Neural progenitor cell (in vitro differentiated cells): ENCODE measurements around the gene MAB21L4. TPM values are rescaled to one million over a fixed set of nuclear protein-coding genes. Genes with fewer than 3 reads are reported as not detected.

Experiments used
- DNase-seq: peaks from one replicate; pipeline ENCODE4 v3.0.0-alpha.2; 2016; ENCODE audit warnings: low spot score
- H2AFZ ChIP-seq: fragments of 200-600 bp; sonication (generic); replicated peaks from 2 replicates; pipeline ENCODE4 v1.6.1; 2016; ENCODE audit warnings: antibody characterized with exemption
- H3F3A ChIP-seq: fragments of 200-600 bp; sonication (generic); 2 replicates; pipeline ENCODE4 v1.6.1; 2016; ENCODE audit warnings: antibody characterized with exemption, low read depth
- H3K27ac ChIP-seq: fragments of 200-600 bp; sonication (generic); 2 replicates; pipeline ENCODE4 v1.5.1; 2016; ENCODE audit warnings: mild to moderate bottlenecking
- H3K27me3 ChIP-seq: fragments of 200-600 bp; sonication (generic); 2 replicates; pipeline ENCODE4 v1.6.1; 2016; ENCODE audit warnings: mild to moderate bottlenecking, moderate library complexity
- H3K36me3 ChIP-seq: fragments of 200-600 bp; sonication (generic); 2 replicates; pipeline ENCODE4 v1.5.1; 2016
- H3K4me1 ChIP-seq: fragments of 200-600 bp; sonication (generic); 2 replicates; pipeline ENCODE4 v1.6.1; 2016; ENCODE audit warnings: mixed run types
- H3K4me2 ChIP-seq: fragments of 200-600 bp; sonication (generic); 2 replicates; pipeline ENCODE4 v1.6.1; 2016
- H3K4me3 ChIP-seq: fragments of 200-600 bp; sonication (generic); 2 replicates; pipeline ENCODE4 v1.5.1; 2016
- H3K79me2 ChIP-seq: fragments of 200-600 bp; sonication (generic); 2 replicates; pipeline ENCODE4 v1.6.1; 2016; ENCODE audit warnings: low read depth
- H3K9ac ChIP-seq: fragments of 200-600 bp; sonication (generic); 2 replicates; pipeline ENCODE4 v1.6.1; 2016
- H3K9me3 ChIP-seq: fragments of 200-600 bp; sonication (generic); 2 replicates; pipeline ENCODE4 v1.5.1; 2016; ENCODE audit warnings: low read depth
- H4K20me1 ChIP-seq: fragments of 200-600 bp; sonication (generic); 2 replicates; pipeline ENCODE4 v1.6.1; 2016; ENCODE audit warnings: low read depth
- H3K27ac Mint-ChIP-seq: 3 replicates; pipeline ENCODE4 v1.8.0; 2021; ENCODE audit warnings: mixed read lengths
- H3K27me3 Mint-ChIP-seq: 2 replicates; pipeline ENCODE4 v1.8.0; 2022; ENCODE audit warnings: low read depth, mild to moderate bottlenecking, inconsistent platforms, moderate library complexity, mixed read lengths; ENCODE audit not compliant: insufficient read depth
- H3K36me3 Mint-ChIP-seq: 3 replicates; pipeline ENCODE4 v1.8.0; 2021; ENCODE audit warnings: mixed read lengths
- H3K4me1 Mint-ChIP-seq: 3 replicates; pipeline ENCODE4 v1.8.0; 2021; ENCODE audit warnings: mixed read lengths
- H3K4me3 Mint-ChIP-seq: 3 replicates; pipeline ENCODE4 v1.8.0; 2021; ENCODE audit warnings: mild to moderate bottlenecking, moderate library complexity, mixed read lengths
- H3K9me3 Mint-ChIP-seq: 3 replicates; pipeline ENCODE4 v1.8.0; 2020; ENCODE audit warnings: mixed read lengths
- CTCF ChIP-seq: fragments of 200-600 bp; sonication (generic); IDR thresholded peaks from 2 replicates; pipeline ENCODE4 v1.5.1; 2017; ENCODE audit warnings: antibody characterized with exemption, mild to moderate bottlenecking
- EZH2 ChIP-seq: fragments of 200-600 bp; sonication (generic); IDR thresholded peaks from 2 replicates; pipeline ENCODE4 v1.6.1; 2017; ENCODE audit warnings: antibody characterized with exemption, mild to moderate bottlenecking, moderate library complexity
- EZH2phosphoT487 ChIP-seq: fragments of 200-600 bp; sonication (generic); IDR thresholded peaks from 2 replicates; pipeline ENCODE4 v1.6.1; 2017; ENCODE audit warnings: antibody characterized with exemption
- total RNA-seq: library from RNA; depleted of rRNA; stranded (reverse); fragments of >200 nt; gene quantifications from 2 replicates; pipeline ENCODE4 v1.2.3, GENCODE V29; 2015; ENCODE audit warnings: low replicate concordance

The MAB21L4 gene
- total RNA-seq, 1 donor from 2014 or later, result not detected

GRCh38 chr2:240934701-240935102 is 38.7 kb upstream of the MAB21L4 start:
- Mint-ChIP-seq H3K27me3 (peaks cover 6% of the 10 kb centered on the region), H3K9me3 (peaks cover 8% of the 10 kb centered on the region), H3K36me3 (no peaks in the 10 kb centered on the region), H3K4me1 (peaks cover 2% of the 10 kb centered on the region), H3K27ac (no peak overlapping the region), H3K4me3 (no peak overlapping the region)
- no peaks in the 10 kb centered on the region for H3K36me3 ChIP-seq
- H3K9ac ChIP-seq, result no peak overlapping the region
- H3K4me2 ChIP-seq, result no peak overlapping the region
- no peak overlapping the region for H3K27ac ChIP-seq
- no peaks in the 10 kb centered on the region for H3K4me1 ChIP-seq
- no peaks in the 10 kb centered on the region for H3K9me3 ChIP-seq
- H3K4me3 ChIP-seq, result no peak overlapping the region
- H3K27me3 ChIP-seq, result peaks cover 10% of the 10 kb centered on the region
- H2AFZ ChIP-seq, result no peak overlapping the region
- no peaks in the 10 kb centered on the region for H3F3A ChIP-seq
- TF ChIP-seq EZH2phosphoT487 (no peak), CTCF (no peak)
- DNase-seq, result no peak
- H4K20me1 ChIP-seq, result no peaks in the 10 kb centered on the region
- no peaks in the 10 kb centered on the region for H3K79me2 ChIP-seq

- no peaks in the 10 kb centered on the region for H3K36me3 ChIP-seq
- H3K4me3 ChIP-seq, result no peak overlapping the region
- Mint-ChIP-seq H3K4me3 (no peak overlapping the region), H3K36me3 (no peaks in the 10 kb centered on the region), H3K9me3 (peaks cover 8% of the 10 kb centered on the region), H3K27ac (no peak overlapping the region), H3K4me1 (peaks cover 2% of the 10 kb centered on the region), H3K27me3 (peaks cover 7% of the 10 kb centered on the region)
- no peaks in the 10 kb centered on the region for H3K9me3 ChIP-seq
- H3K4me2 ChIP-seq, result no peak overlapping the region
- no peaks in the 10 kb centered on the region for H3F3A ChIP-seq
- no peaks in the 10 kb centered on the region for H3K4me1 ChIP-seq
- H2AFZ ChIP-seq, result no peak overlapping the region
- peaks cover 4% of the 10 kb centered on the region for H3K27me3 ChIP-seq
- DNase-seq, result no peak
- H4K20me1 ChIP-seq, result no peaks in the 10 kb centered on the region
- TF ChIP-seq EZH2 (no peak), CTCF (no peak), EZH2phosphoT487 (no peak)
- H3K79me2 ChIP-seq, result no peaks in the 10 kb centered on the region
- no peak overlapping the region for H3K9ac ChIP-seq
- H3K27ac ChIP-seq, result no peak overlapping the region
Measured at GRCh38 chr2:240933966-240934700, 38.2 kb upstream of the MAB21L4 start.

GRCh38 chr2:240933048-240933965 is 37.4 kb upstream of the MAB21L4 start:
- Histone ChIP-seq H3K4me2 (no peak overlapping the region), H3K4me3 (no peak overlapping the region), H3K27ac (no peak overlapping the region), H3K9me3 (no peaks in the 10 kb centered on the region), H3K4me1 (no peaks in the 10 kb centered on the region), H3K27me3 (no peaks in the 10 kb centered on the region), H3K9ac (no peak overlapping the region), H3F3A (no peaks in the 10 kb centered on the region), H3K36me3 (no peaks in the 10 kb centered on the region), H4K20me1 (no peaks in the 10 kb centered on the region), H2AFZ (no peak overlapping the region), H3K79me2 (no peaks in the 10 kb centered on the region)
- no peak overlapping the region for H3K27ac Mint-ChIP-seq
- no peak for DNase-seq
- H3K4me1 Mint-ChIP-seq, result peaks cover 2% of the 10 kb centered on the region
- H3K27me3 Mint-ChIP-seq, result peaks cover 12% of the 10 kb centered on the region
- no peak overlapping the region for H3K4me3 Mint-ChIP-seq
- H3K36me3 Mint-ChIP-seq, result no peaks in the 10 kb centered on the region
- peaks cover 4% of the 10 kb centered on the region for H3K9me3 Mint-ChIP-seq
- TF ChIP-seq EZH2phosphoT487, result no peak
- TF ChIP-seq EZH2, result no peak
- no peak for TF ChIP-seq CTCF
